OCI-LY1 (cell line): ENCODE data around the gene CNTN5.

Source experiments
- H2AFZ ChIP-seq: fragments of 200-600 bp; sonication (generic), shearing (Covaris generic); 2 replicates; pipeline ENCODE4 v1.6.0; 2014; ENCODE audit warnings: antibody characterized with exemption, mild to moderate bottlenecking, low read length
- H3F3A ChIP-seq: fragments of 200-600 bp; sonication (generic), shearing (Covaris generic); 2 replicates; pipeline ENCODE4 v1.6.0; 2014; ENCODE audit warnings: mild to moderate bottlenecking, antibody characterized with exemption, low read length, moderate library complexity; ENCODE audit not compliant: insufficient read depth
- H3K27ac ChIP-seq: fragments of 200-600 bp; sonication (generic); 2 replicates; pipeline ENCODE4 v1.5.1; 2014; ENCODE audit warnings: low read length, mixed run types, mild to moderate bottlenecking, low read depth; ENCODE audit not compliant: poor library complexity, severe bottlenecking
- H3K27me3 ChIP-seq: fragments of 200-600 bp; sonication (generic); 2 replicates; pipeline ENCODE4 v1.6.0; 2014; ENCODE audit warnings: antibody characterized with exemption, mild to moderate bottlenecking, low read length, moderate library complexity; ENCODE audit not compliant: insufficient read depth
- H3K36me3 ChIP-seq: fragments of 200-600 bp; sonication (generic); 2 replicates; pipeline ENCODE4 v1.6.1; 2014; ENCODE audit warnings: mild to moderate bottlenecking, antibody characterized with exemption, low read length, moderate library complexity, mixed read lengths; ENCODE audit not compliant: insufficient read depth
- H3K4me1 ChIP-seq: fragments of 200-600 bp; sonication (generic); 2 replicates; pipeline ENCODE4 v1.5.1; 2014; ENCODE audit warnings: mild to moderate bottlenecking, low read length, moderate library complexity; ENCODE audit not compliant: insufficient read depth, severe bottlenecking
- H3K4me2 ChIP-seq: fragments of 200-600 bp; sonication (generic), shearing (Covaris generic); 2 replicates; pipeline ENCODE4 v1.6.1; 2014; ENCODE audit warnings: low read length
- H3K4me3 ChIP-seq: fragments of 200-600 bp; sonication (generic); 2 replicates; pipeline ENCODE4 v1.5.1; 2014; ENCODE audit warnings: low read length, low read depth, mild to moderate bottlenecking, mixed read lengths; ENCODE audit not compliant: poor library complexity, severe bottlenecking
- H3K79me2 ChIP-seq: fragments of 200-600 bp; shearing (Covaris generic); 2 replicates; pipeline ENCODE4 v1.6.1; 2016; ENCODE audit warnings: mixed run types, low read length, mixed read lengths; ENCODE audit not compliant: insufficient read depth
- H3K9ac ChIP-seq: fragments of 200-600 bp; sonication (generic), shearing (Covaris generic); 2 replicates; pipeline ENCODE4 v1.6.1; 2014; ENCODE audit warnings: mild to moderate bottlenecking, low read length, mixed read lengths
- H3K9me2 ChIP-seq: fragments of 200-600 bp; sonication (generic), shearing (Covaris generic); 2 replicates; pipeline ENCODE4 v1.6.1; 2014; ENCODE audit warnings: low read depth, mild to moderate bottlenecking, low read length, mixed read lengths
- H3K9me3 ChIP-seq: fragments of 200-600 bp; shearing (Covaris generic); 2 replicates; pipeline ENCODE4 v1.6.1; 2014; ENCODE audit warnings: low read length, mixed read lengths
- H4K20me1 ChIP-seq: fragments of 200-600 bp; sonication (generic), shearing (Covaris generic); 2 replicates; pipeline ENCODE4 v1.6.0; 2016; ENCODE audit warnings: mild to moderate bottlenecking, low read length; ENCODE audit not compliant: insufficient read depth
- CTCF ChIP-seq: fragments of 200-600 bp; sonication (generic), shearing (Covaris generic); IDR thresholded peaks from 2 replicates; pipeline ENCODE4 v1.5.1; 2017; ENCODE audit warnings: mild to moderate bottlenecking, antibody characterized with exemption, low read length, moderate library complexity, mixed read lengths
- EZH2 ChIP-seq: fragments of 200-600 bp; sonication (generic), shearing (Covaris generic); IDR thresholded peaks from 2 replicates; pipeline ENCODE4 v1.8.0; 2017; ENCODE audit warnings: borderline replicate concordance, mixed run types, mild to moderate bottlenecking, antibody characterized with exemption, low read length, moderate library complexity, mixed read lengths

Gene CNTN5

DNA sequence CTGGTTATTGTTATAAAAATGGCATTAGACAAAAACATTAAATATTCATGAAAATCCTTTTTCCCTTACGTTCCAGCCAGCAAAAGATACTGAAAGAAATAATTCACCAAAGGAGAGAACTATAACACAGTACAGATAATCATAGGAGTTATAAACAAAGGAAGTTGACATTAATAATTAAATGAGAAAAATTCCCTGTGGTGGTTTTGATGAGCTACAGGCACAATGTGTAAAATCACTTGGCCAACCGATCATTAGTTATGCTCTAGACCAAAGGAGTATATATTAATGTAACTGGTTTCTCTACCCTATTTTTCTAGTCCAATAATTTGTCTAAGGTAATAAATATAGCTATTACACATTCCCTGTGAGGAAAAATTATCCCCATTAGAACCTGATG is 534.7 kb downstream of the CNTN5 start:
- Histone ChIP-seq H3K9ac (no peak overlapping the region), H3K4me1 (no peaks in the 10 kb centered on the region), H3K4me2 (no peak overlapping the region), H2AFZ (no peak overlapping the region), H3K36me3 (no peaks in the 10 kb centered on the region), H3F3A (no peaks in the 10 kb centered on the region), H3K27me3 (no peaks in the 10 kb centered on the region), H3K9me2 (no peaks in the 10 kb centered on the region), H3K4me3 (no peak overlapping the region), H4K20me1 (no peaks in the 10 kb centered on the region), H3K79me2 (no peaks in the 10 kb centered on the region), H3K27ac (no peak overlapping the region), H3K9me3 (no peaks in the 10 kb centered on the region)
- TF ChIP-seq EZH2 = no peak
- no peak for TF ChIP-seq CTCF

DNA sequence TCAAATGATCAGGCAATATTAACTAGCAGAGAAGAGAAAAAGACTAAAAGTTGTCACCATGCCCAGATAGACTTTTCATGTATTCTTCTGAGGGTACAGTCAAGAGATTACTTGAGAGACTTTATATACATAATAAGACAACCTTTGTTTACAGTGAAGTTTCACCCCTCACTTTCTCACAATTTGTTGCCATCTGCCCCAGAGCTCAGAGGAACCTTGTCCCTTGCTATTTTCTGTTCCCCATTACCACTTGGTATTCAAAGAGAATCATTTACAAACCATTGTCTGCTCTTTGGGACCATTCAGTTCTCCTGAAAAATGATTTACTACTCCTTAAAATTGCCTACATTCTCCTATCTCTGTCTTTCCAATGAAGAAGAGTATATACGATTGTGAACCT is 544.6 kb downstream of the CNTN5 start:
- Histone ChIP-seq H2AFZ (no peak overlapping the region), H3K27me3 (no peaks in the 10 kb centered on the region), H3F3A (no peaks in the 10 kb centered on the region), H3K4me1 (no peaks in the 10 kb centered on the region), H3K9ac (no peak overlapping the region), H3K9me2 (no peaks in the 10 kb centered on the region), H3K4me3 (no peak overlapping the region), H3K9me3 (no peaks in the 10 kb centered on the region), H3K79me2 (no peaks in the 10 kb centered on the region), H4K20me1 (no peaks in the 10 kb centered on the region), H3K4me2 (no peak overlapping the region), H3K27ac (no peak overlapping the region), H3K36me3 (no peaks in the 10 kb centered on the region)
- TF ChIP-seq EZH2 = no peak
- TF ChIP-seq CTCF = no peak

DNA sequence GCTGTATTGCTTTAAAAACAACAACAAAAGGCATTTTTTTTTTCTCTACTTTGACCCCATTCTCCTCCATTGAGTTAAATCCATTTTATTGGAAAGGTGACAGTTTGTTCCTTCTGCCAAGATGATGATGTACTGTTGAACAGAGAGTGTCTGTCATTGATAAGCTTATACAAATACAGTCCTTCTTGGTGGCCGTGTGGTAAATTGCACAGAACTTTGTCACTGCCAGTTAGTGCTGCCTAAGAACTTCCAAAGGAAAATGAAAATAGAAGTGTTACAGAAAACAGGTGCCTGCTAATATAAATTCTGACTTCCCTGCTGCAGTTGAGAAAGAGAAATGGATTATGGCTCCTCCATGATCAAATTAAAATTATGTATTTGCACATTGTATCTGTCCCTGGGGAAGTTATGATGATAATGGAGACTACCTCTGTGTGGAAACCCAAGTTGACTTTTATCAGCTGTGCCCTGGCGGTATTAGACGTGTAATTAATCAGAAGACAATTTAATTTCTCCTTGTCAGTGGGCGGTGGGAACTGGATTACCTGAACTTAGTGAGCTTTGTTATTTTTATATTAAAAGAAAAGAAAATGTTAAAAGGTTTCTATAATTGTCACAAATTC is 546.7 kb downstream of the CNTN5 start:
- TF ChIP-seq CTCF (no peak), EZH2 (no peak)
- no peaks in the 10 kb centered on the region for H4K20me1 ChIP-seq
- H3K4me3 ChIP-seq = no peak overlapping the region
- no peak overlapping the region for H3K4me2 ChIP-seq
- no peaks in the 10 kb centered on the region for H3K79me2 ChIP-seq
- no peak overlapping the region for H3K9ac ChIP-seq
- no peak overlapping the region for H3K27ac ChIP-seq
- H3K36me3 ChIP-seq = no peaks in the 10 kb centered on the region
- H3K4me1 ChIP-seq = no peaks in the 10 kb centered on the region
- H2AFZ ChIP-seq = no peak overlapping the region
- no peaks in the 10 kb centered on the region for H3K27me3 ChIP-seq
- no peaks in the 10 kb centered on the region for H3F3A ChIP-seq
- H3K9me2 ChIP-seq = no peaks in the 10 kb centered on the region
- no peaks in the 10 kb centered on the region for H3K9me3 ChIP-seq
